ENCODE results near the gene BACH2.

DNA sequence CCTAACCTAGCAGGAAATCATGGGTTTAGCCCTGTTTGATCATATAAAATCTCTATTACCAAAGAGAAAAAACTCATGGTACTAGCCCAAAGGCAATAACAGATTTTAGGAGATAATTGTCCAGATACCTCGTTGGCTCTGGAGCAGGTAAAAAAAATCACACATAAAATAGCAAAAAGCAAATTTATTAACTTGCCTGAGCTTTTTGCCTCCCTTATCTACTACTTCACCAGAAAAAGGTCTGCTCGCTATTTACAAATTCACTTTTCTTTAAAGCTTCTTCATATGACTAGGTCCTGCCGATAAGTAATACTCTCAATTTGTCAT, 320.0 kb downstream of the BACH2 start:
- no peak for TF ChIP-seq REST (IDR thresholded peaks at IDR 0.05; ENCODE audit: insufficient read depth in 1 of 2, low read depth in 2 of 2, low read length in 2 of 2)
- TF ChIP-seq TAF1 (IDR thresholded peaks at IDR 0.05; ENCODE audit: borderline replicate concordance, insufficient read depth, low read length) = no peak
- TF ChIP-seq POLR2AphosphoS5 (IDR thresholded peaks at IDR 0.05; ENCODE audit: low read depth, low read length) = no peak
- TF ChIP-seq SIN3A (IDR thresholded peaks at IDR 0.05; ENCODE audit: borderline replicate concordance, insufficient read depth, low read length) = no peak

All from PFSK-1 (cell line).